Fibroblast of upper back skin (primary cell): Measurements from ENCODE around the gene SNRPE.
A peak's percentile ranks its signal among the peaks of the same experiment; 100 is the strongest.
"Not testable (repeated sequence)": the region's sequence is repeated elsewhere in the genome, so short reads cannot be mapped to it uniquely, and the experiment has no call there.

ENCODE experiments used
- DNase-seq: peaks from one replicate; pipeline ENCODE4 v3.0.0-alpha.2; 2013

The SNRPE gene

GRCh38 chr1:203861379-203862184, at the start of gene SNRPE:
Gene SNRPE (plus strand): TSS chr1:203861599. CDS start chr1:203861660, 61 bp downstream.
- peak; percentile 98 for DNase-seq

GRCh38 chr1:203813581-203814341, 47.6 kb upstream of the SNRPE start:
- DNase-seq = no peak

- DNase-seq = no peak
Measured at GRCh38 chr1:203818399-203818798, 43.0 kb upstream of the SNRPE start.

GRCh38 chr1:203823306-203823705, 38.1 kb upstream of the SNRPE start:
- no peak for DNase-seq

GRCh38 chr1:203826175-203826574, 35.2 kb upstream of the SNRPE start:
- no peak for DNase-seq

- DNase-seq = no peak
Measured at GRCh38 chr1:203828002-203828401, 33.4 kb upstream of the SNRPE start.

GRCh38 chr1:203828503-203828902, 32.9 kb upstream of the SNRPE start:
- no peak for DNase-seq

- DNase-seq = not testable (repeated sequence)
Measured at GRCh38 chr1:203829247-203829646, 32.2 kb upstream of the SNRPE start.

- DNase-seq = no peak
Measured at GRCh38 chr1:203835476-203835875, 25.9 kb upstream of the SNRPE start.

GRCh38 chr1:203839081-203839480, 22.3 kb upstream of the SNRPE start:
- DNase-seq = peak; percentile 91

- no peak for DNase-seq
Measured at GRCh38 chr1:203840208-203840808, 21.1 kb upstream of the SNRPE start.

- DNase-seq = no peak
Measured at GRCh38 chr1:203842559-203842876, 18.9 kb upstream of the SNRPE start.

GRCh38 chr1:203843435-203843834, 18.0 kb upstream of the SNRPE start:
- DNase-seq = no peak

- not testable (repeated sequence) for DNase-seq
Measured at GRCh38 chr1:203853112-203853511, 8.3 kb upstream of the SNRPE start.

- DNase-seq = peak; percentile 85
Measured at GRCh38 chr1:203858055-203858454, 3.3 kb upstream of the SNRPE start.

- DNase-seq = no peak
Measured at GRCh38 chr1:203858975-203859374, 2.4 kb upstream of the SNRPE start.

GRCh38 chr1:203860396-203861025, 888 bp upstream of the SNRPE start:
- DNase-seq = peak; percentile 58

GRCh38 chr1:203867802-203868201, 6.4 kb downstream of the SNRPE start:
- DNase-seq = no peak

GRCh38 chr1:203870245-203870644, 8.8 kb downstream of the SNRPE start:
- no peak for DNase-seq

GRCh38 chr1:203871114-203871880, 9.9 kb downstream of the SNRPE start:
- peak; percentile 76 for DNase-seq

- no peak for DNase-seq
Measured at GRCh38 chr1:203873094-203873493, 11.7 kb downstream of the SNRPE start.

GRCh38 chr1:203878422-203878821, 17.0 kb downstream of the SNRPE start:
- no peak for DNase-seq

GRCh38 chr1:203880606-203881005, 19.2 kb downstream of the SNRPE start:
- DNase-seq = no peak
